Measurements from ENCODE around the gene ITPKA.

- TF ChIP-seq EZH2 (IDR thresholded peaks at IDR 0.05; ENCODE audit: insufficient read depth, poor library complexity, severe bottlenecking) (no peak), EZH2phosphoT487 (IDR thresholded peaks at IDR 0.05; ENCODE audit: insufficient read depth, low read depth) (no peak)
Measured at GRCh38 chr15:41489641-41490040, 4.0 kb upstream of the ITPKA start.
